ENCODE measurements around the gene RFT1.
A peak's percentile ranks its signal among the peaks of the same experiment; 100 is the strongest.

RFT1 gene

DNA sequence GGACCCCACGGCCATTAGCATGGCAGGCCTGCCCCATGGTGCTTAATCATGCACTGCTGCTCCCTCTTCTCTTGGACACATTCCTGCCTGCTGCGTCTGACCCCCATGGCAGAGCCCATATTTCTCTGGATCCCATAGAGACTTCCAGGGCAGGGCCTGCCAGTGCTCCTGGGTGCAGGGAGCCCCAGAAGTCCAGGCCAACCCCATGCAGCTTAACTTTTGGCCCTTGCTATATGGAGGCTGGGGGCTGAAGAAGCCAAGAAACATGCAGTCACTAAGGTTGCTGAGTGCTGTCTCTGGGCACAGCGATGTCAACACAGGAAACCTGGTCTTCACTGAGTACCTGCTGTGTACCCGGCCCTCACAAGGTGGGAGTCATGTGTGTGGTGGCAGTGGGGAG, 19.5 kb upstream of the RFT1 start:
- DNase-seq, result no peak

- no peak for DNase-seq
These were observed 18.9 kb upstream of the RFT1 start for GRCh38 chr3:53149006-53149690.

DNA sequence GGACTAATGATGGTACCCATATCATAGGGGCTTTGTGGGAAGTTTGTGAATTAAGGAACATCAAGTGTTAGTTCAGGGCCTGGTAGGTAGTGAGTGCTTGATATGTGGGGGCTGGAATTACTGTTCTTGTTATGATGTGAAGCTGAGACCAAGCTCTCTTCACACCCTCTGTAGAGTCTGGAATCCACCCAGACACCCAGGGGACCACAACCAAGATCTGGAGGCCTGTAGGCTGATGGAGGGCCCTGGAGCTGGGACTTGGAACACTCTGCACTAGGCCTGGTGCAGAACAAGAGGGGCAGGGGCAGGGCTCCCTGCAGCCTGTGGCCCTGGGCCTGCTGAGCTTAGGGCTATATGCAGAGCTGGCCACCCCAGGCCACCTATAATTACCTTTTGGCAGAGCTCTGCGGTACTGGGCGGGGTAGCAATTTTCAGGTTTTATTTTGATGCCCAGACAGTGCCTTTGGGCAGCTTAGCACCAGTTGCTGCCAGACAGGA, 17.7 kb upstream of the RFT1 start:
- DNase-seq, result no peak

DNA sequence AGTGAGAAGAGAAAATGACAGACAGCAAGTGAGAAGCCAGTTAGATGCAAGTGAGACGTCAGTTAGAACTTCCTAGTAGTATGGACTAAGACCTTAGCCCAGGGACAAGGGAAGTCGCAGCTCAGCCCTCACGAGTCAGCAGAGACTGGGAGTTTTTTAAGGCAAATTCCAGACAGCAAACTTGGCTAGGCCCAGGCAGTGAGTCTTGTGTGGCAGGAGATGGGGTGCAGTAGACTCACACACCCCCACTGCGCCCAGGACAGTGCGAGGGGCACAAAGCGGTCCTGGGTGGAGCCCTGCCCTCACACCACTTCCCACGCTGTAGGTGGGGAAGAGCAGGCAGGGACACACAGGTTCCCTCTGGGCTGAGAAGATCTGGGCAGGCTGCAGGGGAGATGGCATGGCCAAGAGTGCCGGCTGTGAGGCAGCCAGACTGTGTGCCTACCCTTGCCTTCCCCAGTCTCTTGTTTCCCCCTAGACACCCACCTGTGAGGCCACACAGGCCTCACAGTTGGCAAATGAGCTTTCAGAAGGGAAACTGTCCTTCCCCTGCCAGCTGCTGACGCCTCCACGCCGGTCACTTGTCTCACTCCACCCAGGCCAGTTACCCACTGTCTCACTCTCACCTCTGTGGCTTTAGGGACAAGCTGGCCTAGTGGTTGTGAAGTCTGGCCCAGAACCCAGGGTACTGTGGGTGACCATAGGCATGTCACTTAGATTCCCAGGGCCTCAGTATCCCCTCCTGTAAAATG, 17.1 kb upstream of the RFT1 start:
- DNase-seq, result no peak

DNA sequence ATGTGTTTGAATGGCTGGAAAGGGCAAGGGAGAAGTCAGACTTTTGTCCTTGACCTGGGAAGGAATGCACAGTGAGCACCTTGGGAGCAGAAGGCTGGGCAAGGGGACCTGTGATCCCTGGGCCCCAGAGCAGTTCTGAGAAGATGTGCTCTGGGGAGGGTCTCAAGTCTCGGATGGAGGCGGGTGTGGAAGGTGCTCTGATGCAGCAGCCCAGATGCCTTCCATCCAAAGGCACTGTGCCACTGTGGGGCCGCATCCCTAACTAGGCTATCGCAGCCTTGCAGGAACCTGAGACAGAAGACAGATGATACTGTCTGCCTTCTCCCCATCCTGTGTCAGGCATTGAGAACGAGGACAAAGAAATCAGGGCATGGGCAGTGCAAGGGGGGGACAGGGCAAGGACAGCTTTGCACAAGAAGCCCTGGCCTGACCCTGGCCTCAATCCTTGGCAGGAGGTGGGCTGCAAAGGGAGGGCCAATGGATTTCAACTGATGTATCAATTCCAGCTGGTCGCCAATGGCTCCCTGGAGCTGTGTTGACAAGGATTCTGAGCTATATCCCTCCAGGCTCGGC, 16.2 kb upstream of the RFT1 start:
- no peak for DNase-seq

DNA sequence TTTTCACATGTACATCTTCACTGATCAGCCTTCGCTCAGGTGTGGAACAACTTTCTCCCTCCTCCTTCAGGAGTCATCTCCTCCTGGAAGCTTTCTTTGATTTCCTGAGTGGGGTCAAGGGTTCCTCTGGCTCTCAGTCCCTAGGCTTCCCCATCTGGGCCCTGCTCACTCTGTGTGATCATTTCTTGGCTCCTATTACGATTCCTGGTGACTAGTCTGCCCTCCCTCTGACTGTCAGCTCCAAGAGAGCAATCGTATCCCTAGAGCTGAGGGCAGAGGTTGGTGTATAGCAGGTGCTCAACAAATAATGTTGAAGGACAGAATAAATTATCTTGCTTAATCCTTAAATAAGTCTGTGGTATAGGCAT, 15.5 kb upstream of the RFT1 start:
- no peak for DNase-seq

- no peak for DNase-seq
These were observed 14.9 kb upstream of the RFT1 start for GRCh38 chr3:53144862-53145712.

DNA sequence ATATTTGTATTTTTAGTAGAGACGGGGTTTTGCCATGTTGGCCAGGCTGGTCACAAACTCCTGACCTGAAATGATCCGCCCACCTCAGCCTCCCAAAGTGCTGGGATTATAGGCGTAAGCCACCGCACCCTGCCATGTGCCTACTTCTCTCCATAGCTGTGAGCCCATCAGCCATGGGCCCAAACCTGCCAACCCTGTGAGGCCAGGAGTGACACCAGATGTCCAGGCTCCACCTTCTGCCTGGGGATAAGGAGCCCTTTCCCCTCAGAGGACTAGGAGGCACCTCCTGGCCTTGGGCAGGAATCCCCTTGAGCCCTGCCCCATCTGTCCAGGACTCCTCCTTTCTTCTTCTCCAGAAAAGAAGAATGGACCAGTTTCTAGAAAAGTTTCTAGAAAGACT, 14.2 kb upstream of the RFT1 start:
- no peak for DNase-seq

- DNase-seq, result no peak
These were observed 12.8 kb upstream of the RFT1 start for GRCh38 chr3:53142986-53143385.

DNA sequence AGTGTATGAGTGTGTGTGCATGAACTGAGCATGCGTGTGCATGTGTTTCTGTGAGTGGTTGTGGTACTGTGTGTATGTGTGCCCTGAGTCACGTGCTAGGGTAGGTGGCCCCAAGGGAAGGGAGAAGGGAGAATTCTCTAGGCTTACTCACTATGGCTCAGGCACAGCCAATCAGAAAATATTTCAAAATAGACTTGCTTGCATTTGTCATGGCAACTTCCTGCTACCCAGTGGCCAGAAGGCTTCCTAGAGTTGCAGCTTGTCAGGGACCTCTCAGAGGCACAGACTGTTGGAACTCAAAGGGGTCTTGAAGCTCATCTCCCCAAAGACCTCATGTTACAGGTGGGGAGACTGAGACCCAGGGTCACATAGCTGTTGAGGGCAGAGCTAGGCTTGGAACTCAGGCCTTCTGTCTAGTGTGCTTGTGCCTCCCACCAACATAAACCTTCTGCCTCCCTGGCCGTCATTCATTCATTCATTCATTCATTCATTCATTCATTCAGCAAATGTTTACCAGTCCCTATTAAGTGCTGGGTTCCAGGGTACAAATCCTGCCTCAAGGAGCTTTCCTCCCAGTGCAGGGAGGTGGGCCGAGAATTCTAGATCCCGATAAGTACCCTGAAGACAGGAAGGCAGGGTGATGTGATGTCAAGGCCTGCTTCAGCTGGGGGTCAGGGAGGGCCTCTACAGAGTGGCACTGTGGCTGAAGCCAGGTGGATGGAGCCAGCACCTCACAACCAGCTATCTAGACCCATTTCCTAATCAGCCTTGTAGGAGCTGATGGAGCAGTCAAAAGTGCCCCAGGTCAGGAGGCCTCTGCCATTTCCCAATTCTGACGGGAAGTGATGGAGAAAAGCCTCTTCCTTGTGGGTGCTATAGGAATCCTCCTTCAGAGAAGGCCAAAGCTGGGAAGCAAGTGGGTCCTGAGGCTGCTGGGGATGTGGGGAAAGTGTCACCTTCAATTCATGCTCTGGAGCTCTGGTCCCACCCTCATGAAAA, 10.9 kb upstream of the RFT1 start:
- peak; percentile 78 for DNase-seq

- DNase-seq, result peak; percentile 10
These were observed 9.9 kb upstream of the RFT1 start for GRCh38 chr3:53139906-53140846.

- DNase-seq, result peak; percentile 29
These were observed 7.7 kb upstream of the RFT1 start for GRCh38 chr3:53137835-53138446.

DNA sequence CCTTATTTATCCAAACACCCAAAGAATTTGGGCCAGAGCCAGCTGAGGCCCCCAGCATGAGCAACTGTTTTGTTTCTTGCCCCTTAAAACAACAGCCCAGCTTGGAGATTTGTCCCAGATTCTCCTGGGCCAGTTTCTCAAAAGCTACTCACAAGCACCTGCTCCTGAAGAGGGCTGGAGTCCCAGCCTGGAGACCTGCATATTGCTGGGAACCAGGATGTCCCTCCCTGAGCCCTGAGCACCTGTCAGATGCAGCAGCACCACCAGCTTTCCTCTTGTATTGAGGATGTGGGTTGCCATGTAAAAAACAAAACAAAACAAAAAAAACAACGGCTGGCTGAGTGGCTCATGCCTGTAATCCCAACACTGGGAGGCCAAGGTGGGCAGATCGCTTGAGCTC, 7.0 kb upstream of the RFT1 start:
- DNase-seq, result no peak

DNA sequence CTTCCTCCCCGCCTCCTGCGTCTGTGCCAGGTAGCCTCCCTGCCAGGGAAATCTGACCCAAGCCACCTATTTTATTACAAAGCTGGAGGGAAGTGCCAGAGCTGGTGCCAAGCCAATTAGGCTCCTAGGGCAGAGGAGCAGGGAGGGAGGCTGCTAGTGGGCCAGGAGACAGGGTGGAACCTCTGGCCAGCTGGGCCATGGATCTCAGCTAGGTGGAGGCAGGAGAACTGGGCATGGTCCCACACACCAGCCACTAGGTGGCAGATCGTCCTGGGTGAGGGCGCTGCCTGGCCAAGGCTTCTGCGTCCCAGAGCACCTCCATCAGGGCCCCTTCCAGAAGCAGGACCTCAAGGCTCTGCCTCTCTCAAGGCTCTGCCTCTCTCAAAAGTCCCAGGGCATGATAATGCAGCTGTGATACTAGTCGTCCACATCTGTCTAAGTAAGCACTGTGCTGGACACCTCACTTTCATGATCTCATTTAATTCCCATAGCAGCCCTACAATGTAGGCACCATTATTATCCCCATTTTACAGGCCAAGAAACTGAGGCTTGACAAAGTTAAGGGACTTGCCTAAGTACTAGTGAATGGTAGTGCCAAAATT, 4.5 kb upstream of the RFT1 start:
- peak; percentile 68 for DNase-seq

DNA sequence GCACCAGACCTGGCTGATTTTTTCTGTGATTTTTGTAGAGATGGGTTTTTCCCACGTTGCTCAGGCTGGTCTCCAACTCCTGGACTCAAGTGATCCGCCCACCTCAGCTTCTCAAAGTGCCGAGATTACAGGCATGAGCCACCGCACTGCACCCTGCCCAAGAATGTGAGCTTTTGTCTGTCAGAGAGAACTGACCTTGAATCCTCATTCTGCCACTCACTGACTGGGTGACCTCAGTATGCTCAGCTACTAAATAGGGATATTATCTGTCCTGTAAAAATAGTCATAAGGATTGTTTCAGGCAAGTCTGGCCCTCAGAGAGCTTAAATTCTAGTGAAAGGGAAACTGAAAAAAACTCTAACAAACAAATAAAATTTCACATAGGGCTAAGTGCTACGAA, 2.1 kb upstream of the RFT1 start:
- no peak for DNase-seq

GRCh38 chr3:53131096-53131495, 861 bp upstream of the RFT1 start:
- no peak for DNase-seq

DNA sequence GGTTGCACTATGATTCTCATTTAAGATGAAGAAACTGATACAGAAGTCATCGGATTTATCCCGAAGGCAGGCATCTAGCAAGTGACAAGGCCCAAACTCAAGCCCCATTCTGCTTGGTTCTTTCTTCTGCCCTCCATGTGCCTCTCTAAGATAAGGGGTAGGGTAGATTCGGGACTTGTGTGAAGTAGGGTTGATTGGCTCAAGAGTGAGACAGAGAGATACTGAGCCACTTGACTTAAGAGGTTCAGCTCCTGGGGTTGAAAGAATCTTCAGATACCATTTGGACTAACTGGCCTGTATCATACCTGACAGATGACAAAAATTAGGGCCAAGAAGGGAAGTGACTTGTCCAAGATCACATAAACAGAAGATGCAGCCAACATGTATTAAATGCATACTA, 891 bp downstream of the RFT1 start:
- no peak for DNase-seq

DNA sequence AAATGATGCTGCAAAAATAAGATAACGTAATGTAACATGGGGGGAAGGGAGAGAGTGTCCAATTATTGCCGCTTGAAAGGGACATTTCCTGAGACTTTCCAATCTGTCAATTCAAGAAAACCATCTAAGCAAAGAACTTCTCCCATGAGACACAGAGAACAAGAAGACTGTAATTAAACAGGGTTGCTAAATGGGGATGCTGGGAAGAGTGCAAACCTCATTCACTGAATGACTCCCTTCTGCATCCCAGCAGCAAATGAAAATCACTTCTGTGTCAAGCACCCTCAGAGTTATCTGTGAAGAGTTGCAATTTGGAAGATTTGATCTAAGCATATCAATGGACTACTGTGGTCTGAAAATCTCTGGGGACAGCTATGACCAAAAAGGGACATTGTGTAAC, 3.6 kb downstream of the RFT1 start:
- DNase-seq, result no peak

DNA sequence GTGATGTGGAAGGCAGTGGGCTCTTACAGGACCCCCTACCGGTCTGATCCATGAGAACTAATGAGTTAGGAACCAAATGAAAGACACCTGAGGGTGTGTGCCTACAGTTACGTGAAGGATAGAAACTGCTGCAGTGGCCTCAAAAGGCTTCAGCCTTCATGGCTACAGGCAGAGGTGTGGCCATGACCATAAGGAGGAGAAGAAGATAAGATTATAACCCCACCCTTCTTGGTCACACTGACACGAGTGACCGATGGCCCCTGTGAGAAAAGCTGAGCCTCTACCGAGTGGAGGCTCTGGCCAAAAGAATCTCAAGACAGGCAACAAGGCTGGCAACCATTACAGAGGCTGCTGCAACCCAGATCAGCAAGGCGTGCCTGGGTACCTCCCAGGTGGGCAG, 6.3 kb downstream of the RFT1 start:
- DNase-seq, result no peak

- DNase-seq, result no peak
These were observed 6.7 kb downstream of the RFT1 start for GRCh38 chr3:53123510-53123909.

Measured in fibroblast of skin of scalp (primary cell).